K562 (cell line): ENCODE data around the gene SYT8. TPM values are rescaled to one million over a fixed set of nuclear protein-coding genes. Genes with fewer than 3 reads are reported as not detected.

ENCODE experiments used
- ATAC-seq: fragments of 200-7000 bp; cut with Tn5 transposase; 3 replicates; pipeline ENCODE4 v1.9.1; 2020; ENCODE audit warnings: moderate library complexity
- BruUV-seq: library from RNA; stranded (reverse); fragments of 400-500 nt; replicated peaks from 2 replicates; lab custom pipeline; 2021; lab: Mats Ljungman, UMichigan
- CTCF ChIA-PET: fragments of 300-600 bp; formaldehyde crosslinking; extraction: SDS; loops from one replicate; lab custom pipeline; 2021; ENCODE audit warnings: low intra/inter-chr PET ratio; lab: Yijun Ruan, JAX
- POLR2A ChIA-PET: fragments of 300-600, 350-650 bp; sonication (Branson Sonifier 250); formaldehyde crosslinking; extraction: SDS; loops from one replicate; lab custom pipeline; 2021; ENCODE audit warnings: antibody characterized with exemption, inconsistent platforms; lab: Yijun Ruan, JAX
- DNase-seq, 4 experiments: peaks; one replicate each; pipeline versions ENCODE4 v3.0.0 to v3.0.0-alpha.2; 2011 to 2018; ENCODE audit warnings: low spot score in 3 of 4, mixed read lengths in 3 of 4; ENCODE audit errors: extremely low read depth in 1 of 4
- FAIRE-seq: peaks from 2 replicates; lab custom pipeline; 2011; peaks lifted over from hg19 to GRCh38; lab: Jason Lieb, UNC
- H2AFZ ChIP-seq: 2 replicates; pipeline ENCODE4 v1.6.0; 2011; ENCODE audit warnings: low read depth, low read length, control low read depth, inconsistent platforms
- H3K27ac ChIP-seq: fragments of 200-600 bp; 3 replicates; pipeline ENCODE4 v1.8.0; 2011; ENCODE audit warnings: low read depth, mild to moderate bottlenecking, control low read depth, inconsistent platforms, low read length, moderate library complexity, mixed read lengths; ENCODE audit errors: extremely low read depth
- H3K27me3 ChIP-seq, 2 experiments: fragments of 300-600 bp in 1 of 2; 2 replicates in 1 of 2; 3 replicates in 1 of 2; pipeline versions ENCODE4 v1.6.0 to v1.8.0; 2011; ENCODE audit warnings: inconsistent platforms in 2 of 2, low read length in 2 of 2, mild to moderate bottlenecking in 1 of 2, mixed read lengths in 1 of 2, moderate library complexity in 1 of 2; ENCODE audit not compliant: control insufficient read depth in 2 of 2, insufficient read depth in 2 of 2
- H3K36me3 ChIP-seq: fragments of 300-600 bp; 3 replicates; pipeline ENCODE4 v1.8.0; 2011; ENCODE audit warnings: mild to moderate bottlenecking, low read length, inconsistent platforms; ENCODE audit not compliant: control insufficient read depth, insufficient read depth
- H3K4me1 ChIP-seq, 2 experiments: fragments of 200-600 bp in 1 of 2; replicated peaks in 1 of 2; 2 replicates in 1 of 2; 3 replicates in 1 of 2; pipeline versions ENCODE4 v1.5.1 to v1.8.0; 2011; ENCODE audit warnings: inconsistent platforms in 2 of 2, low read length in 2 of 2, mild to moderate bottlenecking in 1 of 2, mixed read lengths in 1 of 2, moderate library complexity in 1 of 2; ENCODE audit not compliant: control insufficient read depth in 2 of 2, insufficient read depth in 2 of 2
- H3K4me2 ChIP-seq: 2 replicates; pipeline ENCODE4 v1.6.1; 2011; ENCODE audit warnings: low read length, control low read depth, inconsistent platforms, mixed read lengths; ENCODE audit not compliant: insufficient read depth
- H3K4me3 ChIP-seq: fragments of 200-600 bp; sonication (generic), shearing (Covaris generic); 2 replicates; pipeline ENCODE4 v1.5.1; 2016; ENCODE audit warnings: control low read depth, inconsistent platforms
- H3K79me2 ChIP-seq: fragments of 200-600 bp; 3 replicates; pipeline ENCODE4 v1.8.0; 2011; ENCODE audit warnings: low read length, inconsistent platforms; ENCODE audit not compliant: control insufficient read depth, insufficient read depth
- H3K9ac ChIP-seq, 2 experiments: 2 replicates each; pipeline versions ENCODE4 v1.6.0 to v1.6.1; 2011; ENCODE audit warnings: low read depth in 2 of 2, low read length in 2 of 2, control low read depth in 1 of 2, inconsistent platforms in 1 of 2, mild to moderate bottlenecking in 1 of 2, mixed read lengths in 1 of 2; ENCODE audit not compliant: insufficient read depth in 1 of 2
- H3K9me1 ChIP-seq: one replicate; pipeline ENCODE4 v1.6.0; 2011; ENCODE audit warnings: inconsistent platforms, mild to moderate bottlenecking, low read length, moderate library complexity; ENCODE audit not compliant: control insufficient read depth, insufficient read depth
- H3K9me3 ChIP-seq: replicated peaks from 2 replicates; pipeline ENCODE4 v1.5.1; 2011; ENCODE audit warnings: low read depth, low read length, inconsistent platforms; ENCODE audit not compliant: control insufficient read depth, insufficient read depth
- H4K20me1 ChIP-seq: replicated peaks from 2 replicates; pipeline ENCODE4 v1.6.1; 2011; ENCODE audit warnings: low read length, inconsistent platforms, mixed read lengths; ENCODE audit not compliant: control insufficient read depth, insufficient read depth
- ARID2 ChIP-seq: fragments of 450-650 bp; IDR thresholded peaks from 2 replicates; pipeline ENCODE4 v1.6.1; 2017; ENCODE audit warnings: antibody characterized with exemption, mild to moderate bottlenecking
- CBX5 ChIP-seq: IDR thresholded peaks from 2 replicates; pipeline ENCODE4 v1.6.1; 2014; ENCODE audit warnings: low read depth, borderline replicate concordance
- EGR1 ChIP-seq: fragments of 450-650 bp; conservative IDR thresholded peaks from 2 replicates; pipeline ENCODE4 v1.6.1; 2017; ENCODE audit warnings: mild to moderate bottlenecking
- MAFK ChIP-seq: IDR thresholded peaks from 2 replicates; pipeline ENCODE4 v1.6.1; 2011; ENCODE audit warnings: low read length, improper control_type of control experiment
- SMARCA5 ChIP-seq: fragments of 450-650 bp; IDR thresholded peaks from 2 replicates; pipeline ENCODE4 v1.6.1; 2016
- THRB ChIP-seq: fragments of 450-650 bp; formaldehyde crosslinking; conservative IDR thresholded peaks from 2 replicates; pipeline ENCODE4 v1.4.0; 2022; ENCODE audit warnings: mild to moderate bottlenecking, missing genetic modification characterization
- ZFPM2 ChIP-seq: fragments of 250-450 bp; sonication (Bioruptor Pico); IDR thresholded peaks from 2 replicates; pipeline ENCODE4 v1.5.1; 2022; ENCODE audit warnings: mild to moderate bottlenecking
- ZNF76 ChIP-seq: fragments of 250-450 bp; sonication (Bioruptor Pico); IDR thresholded peaks from 2 replicates; pipeline ENCODE4 v1.4.0; 2020; ENCODE audit warnings: mild to moderate bottlenecking, moderate library complexity, borderline replicate concordance
- WGBS: fragments of 100-300 bp; shearing (Covaris generic); methylation state at CpG from one replicate; pipeline ENCODE4 v1.1.6; 2016; ENCODE audit warnings: low coverage, mixed read lengths; ENCODE audit not compliant: insufficient coverage; ENCODE audit errors: missing lambda C conversion rate; 5-methylcytosine and 5-hydroxymethylcytosine counted together
- in situ Hi-C: fragments of 300-500 bp; cut with MboI; formaldehyde crosslinking; loops from 4 replicates; pipeline ENCODE4 v1.15.0; 2018; ENCODE audit warnings: inconsistent platforms, mixed read lengths
- intact Hi-C: fragments of 100-400 bp; cut with micrococcal nuclease; formaldehyde crosslinking; loops from 2 replicates; pipeline ENCODE4 v1.14.2; 2022
- polyA plus RNA-seq, 8 experiments: library from polyadenylated mRNA; depleted of rRNA in 4 of 8; stranded (reverse) in 5 of 8; unstranded in 3 of 8; fragments of >200 nt; fragmentation: Nextera tagmentation in 2 of 8; fragmentation: Illumina TruSeq in 1 of 8; extraction: Ambion mirVana in 2 of 8; extraction: Trizol in 1 of 8; gene quantifications; 2 replicates each; pipeline versions ENCODE4 v1.2.1 to v1.2.3, GENCODE V29; 2011 to 2014; ENCODE audit warnings: inconsistent platforms in 1 of 8, missing spikeins in 1 of 8
- total RNA-seq, 7 experiments: library from RNA; depleted of rRNA in 6 of 7; stranded (reverse); fragments of >200 nt in 6 of 7; fragmentation: Illumina TruSeq in 2 of 7; extraction: Trizol in 2 of 7; gene quantifications; 2 replicates each; pipeline versions ENCODE4 v1.2.1 to v1.2.3, GENCODE V29; 2011 to 2021; ENCODE audit warnings: low replicate concordance in 1 of 7
- TF ChIP-seq, protein P1 (sequence below): fragments of 200-600 bp; sonication (generic); IDR thresholded peaks from one replicate; pipeline ENCODE4 v1.6.1; 2012; ENCODE audit warnings: mild to moderate bottlenecking, low read depth, low read length, inconsistent platforms

SYT8 gene
- total and polyA plus RNA-seq, 9 of the 15 experiments (the other 6 are each of a cell fraction or from before 2014, with no cell fraction given), result not detected

GRCh38 chr11:1797391-1798125, 37.2 kb upstream of the SYT8 start:
- intact Hi-C loops, result no loop called here
- in situ Hi-C loops, result no loop called here
- Histone ChIP-seq H3K4me3 (no peak overlapping the region), H3K79me2 (no peaks in the 10 kb centered on the region), H3K27me3 (peaks cover 38 to 39% of the 10 kb centered on the region in 2 experiments), H4K20me1 (no peaks in the 10 kb centered on the region; the same call in 1 of the 2 replicates), H3K4me1 (no peaks in the 10 kb centered on the region), H3K4me2 (no peak overlapping the region), H3K9me3 (no peaks in the 10 kb centered on the region), H3K9ac (no peak overlapping the region), H3K36me3 (no peaks in the 10 kb centered on the region), H3K27ac (no peak overlapping the region), H2AFZ (no peak overlapping the region), H3K9me1 (no peaks in the 10 kb centered on the region)
- ChIA-PET POLR2A (interaction anchor here (0.6 to 0.7 kb wide), 2 partner anchors 32 to 169 kb away, joined by 3 read pairs; no protein-coding TSS in a partner anchor), CTCF (no interaction called here)
- 3% methylated on average over 13 of the region's 14 CpGs for WGBS
- DNase-seq, result no peak
- no TSS peak for BruUV-seq
- no peak for ATAC-seq
- no peak for FAIRE-seq
- TF ChIP-seq ZFPM2 (CRISPR knock-in tag) (no peak), CBX5 (no peak), ZNF76 (CRISPR knock-in tag) (no peak), SMARCA5 (no peak), MAFK (no peak), THRB (no peak), EGR1 (no peak), ARID2 (no peak)
- TF ChIP-seq, protein P1, sequence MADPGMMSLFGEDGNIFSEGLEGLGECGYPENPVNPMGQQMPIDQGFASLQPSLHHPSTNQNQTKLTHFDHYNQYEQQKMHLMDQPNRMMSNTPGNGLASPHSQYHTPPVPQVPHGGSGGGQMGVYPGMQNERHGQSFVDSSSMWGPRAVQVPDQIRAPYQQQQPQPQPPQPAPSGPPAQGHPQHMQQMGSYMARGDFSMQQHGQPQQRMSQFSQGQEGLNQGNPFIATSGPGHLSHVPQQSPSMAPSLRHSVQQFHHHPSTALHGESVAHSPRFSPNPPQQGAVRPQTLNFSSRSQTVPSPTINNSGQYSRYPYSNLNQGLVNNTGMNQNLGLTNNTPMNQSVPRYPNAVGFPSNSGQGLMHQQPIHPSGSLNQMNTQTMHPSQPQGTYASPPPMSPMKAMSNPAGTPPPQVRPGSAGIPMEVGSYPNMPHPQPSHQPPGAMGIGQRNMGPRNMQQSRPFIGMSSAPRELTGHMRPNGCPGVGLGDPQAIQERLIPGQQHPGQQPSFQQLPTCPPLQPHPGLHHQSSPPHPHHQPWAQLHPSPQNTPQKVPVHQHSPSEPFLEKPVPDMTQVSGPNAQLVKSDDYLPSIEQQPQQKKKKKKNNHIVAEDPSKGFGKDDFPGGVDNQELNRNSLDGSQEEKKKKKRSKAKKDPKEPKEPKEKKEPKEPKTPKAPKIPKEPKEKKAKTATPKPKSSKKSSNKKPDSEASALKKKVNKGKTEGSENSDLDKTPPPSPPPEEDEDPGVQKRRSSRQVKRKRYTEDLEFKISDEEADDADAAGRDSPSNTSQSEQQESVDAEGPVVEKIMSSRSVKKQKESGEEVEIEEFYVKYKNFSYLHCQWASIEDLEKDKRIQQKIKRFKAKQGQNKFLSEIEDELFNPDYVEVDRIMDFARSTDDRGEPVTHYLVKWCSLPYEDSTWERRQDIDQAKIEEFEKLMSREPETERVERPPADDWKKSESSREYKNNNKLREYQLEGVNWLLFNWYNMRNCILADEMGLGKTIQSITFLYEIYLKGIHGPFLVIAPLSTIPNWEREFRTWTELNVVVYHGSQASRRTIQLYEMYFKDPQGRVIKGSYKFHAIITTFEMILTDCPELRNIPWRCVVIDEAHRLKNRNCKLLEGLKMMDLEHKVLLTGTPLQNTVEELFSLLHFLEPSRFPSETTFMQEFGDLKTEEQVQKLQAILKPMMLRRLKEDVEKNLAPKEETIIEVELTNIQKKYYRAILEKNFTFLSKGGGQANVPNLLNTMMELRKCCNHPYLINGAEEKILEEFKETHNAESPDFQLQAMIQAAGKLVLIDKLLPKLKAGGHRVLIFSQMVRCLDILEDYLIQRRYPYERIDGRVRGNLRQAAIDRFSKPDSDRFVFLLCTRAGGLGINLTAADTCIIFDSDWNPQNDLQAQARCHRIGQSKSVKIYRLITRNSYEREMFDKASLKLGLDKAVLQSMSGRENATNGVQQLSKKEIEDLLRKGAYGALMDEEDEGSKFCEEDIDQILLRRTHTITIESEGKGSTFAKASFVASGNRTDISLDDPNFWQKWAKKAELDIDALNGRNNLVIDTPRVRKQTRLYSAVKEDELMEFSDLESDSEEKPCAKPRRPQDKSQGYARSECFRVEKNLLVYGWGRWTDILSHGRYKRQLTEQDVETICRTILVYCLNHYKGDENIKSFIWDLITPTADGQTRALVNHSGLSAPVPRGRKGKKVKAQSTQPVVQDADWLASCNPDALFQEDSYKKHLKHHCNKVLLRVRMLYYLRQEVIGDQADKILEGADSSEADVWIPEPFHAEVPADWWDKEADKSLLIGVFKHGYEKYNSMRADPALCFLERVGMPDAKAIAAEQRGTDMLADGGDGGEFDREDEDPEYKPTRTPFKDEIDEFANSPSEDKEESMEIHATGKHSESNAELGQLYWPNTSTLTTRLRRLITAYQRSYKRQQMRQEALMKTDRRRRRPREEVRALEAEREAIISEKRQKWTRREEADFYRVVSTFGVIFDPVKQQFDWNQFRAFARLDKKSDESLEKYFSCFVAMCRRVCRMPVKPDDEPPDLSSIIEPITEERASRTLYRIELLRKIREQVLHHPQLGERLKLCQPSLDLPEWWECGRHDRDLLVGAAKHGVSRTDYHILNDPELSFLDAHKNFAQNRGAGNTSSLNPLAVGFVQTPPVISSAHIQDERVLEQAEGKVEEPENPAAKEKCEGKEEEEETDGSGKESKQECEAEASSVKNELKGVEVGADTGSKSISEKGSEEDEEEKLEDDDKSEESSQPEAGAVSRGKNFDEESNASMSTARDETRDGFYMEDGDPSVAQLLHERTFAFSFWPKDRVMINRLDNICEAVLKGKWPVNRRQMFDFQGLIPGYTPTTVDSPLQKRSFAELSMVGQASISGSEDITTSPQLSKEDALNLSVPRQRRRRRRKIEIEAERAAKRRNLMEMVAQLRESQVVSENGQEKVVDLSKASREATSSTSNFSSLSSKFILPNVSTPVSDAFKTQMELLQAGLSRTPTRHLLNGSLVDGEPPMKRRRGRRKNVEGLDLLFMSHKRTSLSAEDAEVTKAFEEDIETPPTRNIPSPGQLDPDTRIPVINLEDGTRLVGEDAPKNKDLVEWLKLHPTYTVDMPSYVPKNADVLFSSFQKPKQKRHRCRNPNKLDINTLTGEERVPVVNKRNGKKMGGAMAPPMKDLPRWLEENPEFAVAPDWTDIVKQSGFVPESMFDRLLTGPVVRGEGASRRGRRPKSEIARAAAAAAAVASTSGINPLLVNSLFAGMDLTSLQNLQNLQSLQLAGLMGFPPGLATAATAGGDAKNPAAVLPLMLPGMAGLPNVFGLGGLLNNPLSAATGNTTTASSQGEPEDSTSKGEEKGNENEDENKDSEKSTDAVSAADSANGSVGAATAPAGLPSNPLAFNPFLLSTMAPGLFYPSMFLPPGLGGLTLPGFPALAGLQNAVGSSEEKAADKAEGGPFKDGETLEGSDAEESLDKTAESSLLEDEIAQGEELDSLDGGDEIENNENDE, result no peak
